GM12872 (cell line): ENCODE data around the gene PXDC1.

Source experiments
- CTCF ChIP-seq: IDR thresholded peaks from 3 replicates; pipeline ENCODE4 v1.5.1; 2011; ENCODE audit warnings: low read depth, mild to moderate bottlenecking, low read length, moderate library complexity; ENCODE audit not compliant: insufficient read depth

PXDC1 gene

GRCh38 chr6:3740551-3741476 lies 10.7 kb downstream of the PXDC1 start:
- no peak for TF ChIP-seq CTCF

- TF ChIP-seq CTCF: no peak
These were observed 12.1 kb downstream of the PXDC1 start for GRCh38 chr6:3739311-3739897.

- TF ChIP-seq CTCF: no peak
These were observed 13.0 kb downstream of the PXDC1 start for GRCh38 chr6:3738381-3739131.

GRCh38 chr6:3737831-3738210 lies 13.7 kb downstream of the PXDC1 start:
- TF ChIP-seq CTCF: no peak

GRCh38 chr6:3737149-3737830 lies 14.2 kb downstream of the PXDC1 start:
- TF ChIP-seq CTCF: no peak

- TF ChIP-seq CTCF: no peak
These were observed 16.4 kb downstream of the PXDC1 start for GRCh38 chr6:3735029-3735605.
